NCI-H510A treated with DMSO at 0.1 percent for 48 hours (cell line): ENCODE data around the gene SEL1L.
"Not testable (repeated sequence)": the region's sequence is repeated elsewhere in the genome, so short reads cannot be mapped to it uniquely, and the experiment has no call there.

Source experiments
- DNase-seq: peaks from one replicate; lab custom pipeline; 2025; lab: John Stamatoyannopoulos, UW

The SEL1L gene

DNA sequence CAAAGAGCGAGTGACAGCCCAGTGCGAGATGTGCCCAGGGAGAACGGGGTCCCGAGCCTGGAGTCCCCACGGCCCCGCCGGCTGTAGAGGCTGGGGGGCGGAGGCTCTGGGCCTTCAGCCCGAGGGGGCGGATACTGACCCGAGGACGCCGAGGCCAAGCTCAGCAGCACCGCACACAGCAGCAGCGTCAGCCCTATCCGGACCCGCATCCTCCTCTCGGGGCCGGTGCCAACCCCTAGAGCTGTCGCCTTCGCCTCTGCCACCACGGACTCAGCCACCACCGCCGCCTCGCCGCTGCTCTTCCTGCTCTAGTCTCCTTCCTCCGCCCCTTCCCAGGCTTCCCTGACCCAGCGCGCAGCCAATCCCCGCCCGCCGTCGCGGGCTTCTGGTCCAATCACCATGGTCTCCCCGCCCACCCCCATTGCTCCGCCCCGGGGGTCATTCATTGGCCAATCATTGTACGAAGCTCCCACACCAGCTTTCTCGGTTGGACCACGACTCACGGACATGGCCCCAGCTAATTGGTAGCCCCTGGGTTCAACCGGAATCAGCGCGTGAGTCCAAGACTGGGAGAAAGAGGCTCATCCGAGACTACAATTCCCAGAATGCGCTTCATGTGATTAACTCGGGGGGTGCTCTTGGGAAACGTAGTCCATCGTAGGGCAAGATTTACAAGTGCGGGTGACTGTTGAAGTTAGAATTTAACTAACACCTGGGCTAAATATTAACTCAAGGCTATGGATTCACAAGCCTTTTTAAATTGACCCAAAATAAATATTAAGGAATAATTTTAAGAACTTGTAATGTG, at the start of gene SEL1L:
Gene SEL1L (minus strand): TSS at position 318 of the 808 bp plus-strand sequence. CDS start 109 bp downstream, at position 209.
- DNase-seq, result peak; percentile 98

DNA sequence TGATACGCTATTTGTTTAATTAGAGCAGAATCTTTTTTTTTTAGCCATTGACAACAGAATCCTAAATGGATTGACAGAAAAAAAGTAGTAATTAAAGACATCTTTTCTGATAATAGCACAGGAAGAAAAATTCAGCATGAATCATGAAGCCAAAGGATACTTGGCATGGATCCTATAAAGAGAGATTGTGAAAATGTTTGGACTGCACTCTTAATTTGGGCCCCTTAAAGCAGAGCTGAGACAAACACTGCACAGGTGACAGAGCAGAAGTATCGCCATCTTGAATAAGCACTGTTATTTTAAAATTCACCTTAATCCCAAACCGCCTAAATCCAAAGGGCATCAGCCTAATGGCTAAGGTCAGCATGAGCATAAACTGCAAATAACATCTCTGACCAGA, 48.8 kb upstream of the SEL1L start:
- DNase-seq, result no peak

DNA sequence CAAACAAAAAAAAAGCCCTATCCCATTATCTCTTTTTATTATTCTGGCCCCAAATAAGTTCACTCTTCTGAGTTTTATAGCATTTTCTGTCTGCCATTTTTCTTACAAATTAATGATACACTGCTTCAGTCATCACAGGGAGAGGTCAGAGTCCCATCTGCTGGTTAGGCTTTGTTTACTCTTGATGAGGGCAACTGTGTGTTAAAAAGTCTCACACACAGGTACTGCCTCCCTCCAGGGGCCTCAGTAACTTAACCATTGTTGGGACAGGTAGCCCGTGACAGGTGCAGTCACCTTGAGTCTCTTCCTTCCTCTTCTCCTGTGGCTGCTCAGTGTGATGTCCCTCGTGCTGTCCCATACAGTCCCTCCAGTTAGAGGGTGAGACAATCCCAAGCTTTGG, 45.5 kb upstream of the SEL1L start:
- DNase-seq, result no peak

DNA sequence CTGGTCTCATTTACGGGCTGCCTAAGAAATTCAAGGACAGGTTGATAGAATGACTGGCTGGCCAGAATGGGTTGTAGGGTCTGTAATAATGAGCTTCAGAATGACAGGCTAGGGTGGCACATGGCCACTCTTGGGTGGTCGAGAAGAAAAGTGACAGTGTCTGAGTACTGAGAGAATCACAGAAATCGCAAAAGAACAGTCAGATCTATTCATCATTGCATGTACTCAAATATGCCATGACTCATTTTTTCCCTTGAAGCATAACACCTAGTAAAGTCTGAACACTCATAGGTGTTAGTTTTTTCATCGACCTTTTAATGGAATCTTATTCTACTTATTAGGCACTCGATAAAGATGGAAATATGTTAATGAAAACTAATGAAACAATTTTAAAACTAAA, 37.8 kb upstream of the SEL1L start:
- no peak for DNase-seq

DNA sequence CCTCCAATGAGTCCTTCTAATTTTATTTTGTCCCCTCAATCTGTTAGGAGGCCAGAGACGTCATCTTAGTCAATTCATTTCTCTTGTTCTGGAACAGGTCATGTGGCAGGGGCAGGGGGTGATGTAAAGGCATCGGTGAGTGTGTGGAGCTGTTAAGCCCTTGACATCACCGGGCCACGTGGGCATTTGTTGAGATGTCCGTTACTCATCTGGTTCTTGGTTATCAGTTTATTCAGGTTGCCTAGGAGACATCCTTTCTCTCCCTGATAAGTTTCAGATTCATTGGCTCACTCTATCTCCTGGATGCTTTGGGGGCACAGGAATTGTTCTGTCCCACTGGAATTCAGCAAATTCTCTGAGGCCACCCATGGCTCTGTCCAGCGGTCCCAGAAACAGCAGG, 33.6 kb upstream of the SEL1L start:
- DNase-seq, result no peak

DNA sequence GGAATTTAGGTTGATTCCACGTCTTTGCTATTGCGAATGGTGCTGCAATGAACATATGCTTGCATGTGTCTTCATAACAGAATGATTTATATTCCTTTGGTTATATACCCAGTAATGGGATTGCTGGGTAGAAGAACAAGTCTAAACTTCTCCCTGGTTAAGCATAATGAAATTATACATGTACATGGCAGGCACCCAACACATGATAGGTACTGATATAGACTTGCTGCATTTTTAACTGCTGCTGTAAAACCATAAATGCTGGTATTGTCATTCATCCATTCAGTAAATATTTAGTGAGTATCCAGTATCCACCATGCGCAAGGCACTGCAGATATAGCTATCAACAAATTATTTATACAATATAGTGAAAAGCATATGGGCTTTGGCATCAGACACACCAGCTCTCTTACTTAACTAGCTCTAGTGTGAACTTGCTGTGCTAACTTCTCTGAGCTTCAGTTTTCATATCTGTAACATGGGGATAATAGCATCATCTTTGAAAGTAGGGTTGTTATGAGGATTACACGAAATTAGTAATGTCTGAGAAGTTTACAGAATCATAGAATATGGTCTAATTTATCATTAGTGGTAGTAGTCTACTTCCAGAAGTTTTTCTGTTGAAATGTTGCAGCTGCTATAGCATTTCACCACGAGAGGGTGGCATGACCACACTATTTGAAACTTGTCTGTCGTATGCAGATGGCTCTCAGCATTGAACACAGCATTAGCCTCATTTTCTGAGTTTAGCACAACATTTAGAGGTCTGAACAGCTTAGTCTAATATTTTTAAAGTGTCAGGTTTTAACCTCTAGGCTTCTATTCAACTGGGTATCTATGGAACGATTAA, 32.0 kb upstream of the SEL1L start:
- peak; percentile 37 for DNase-seq

DNA sequence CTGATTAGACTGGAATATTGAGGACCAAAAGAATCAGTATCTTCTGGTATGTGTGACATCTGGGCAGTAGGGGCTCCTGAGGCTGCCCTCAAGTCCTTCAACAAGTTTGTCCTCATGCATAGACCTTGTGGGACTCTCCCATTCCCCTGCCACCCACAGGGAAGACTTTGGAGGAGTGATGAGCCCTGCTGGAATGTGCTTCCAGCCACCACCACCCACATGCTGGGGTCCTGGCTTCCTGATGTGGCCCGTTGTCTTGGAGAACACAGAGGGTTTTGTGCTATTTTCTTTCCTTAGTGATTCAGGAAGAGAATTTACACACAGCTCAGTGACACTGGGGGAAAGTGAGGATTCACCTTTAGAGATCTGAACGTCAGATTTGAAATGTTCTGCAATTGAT, 29.2 kb upstream of the SEL1L start:
- DNase-seq, result no peak

DNA sequence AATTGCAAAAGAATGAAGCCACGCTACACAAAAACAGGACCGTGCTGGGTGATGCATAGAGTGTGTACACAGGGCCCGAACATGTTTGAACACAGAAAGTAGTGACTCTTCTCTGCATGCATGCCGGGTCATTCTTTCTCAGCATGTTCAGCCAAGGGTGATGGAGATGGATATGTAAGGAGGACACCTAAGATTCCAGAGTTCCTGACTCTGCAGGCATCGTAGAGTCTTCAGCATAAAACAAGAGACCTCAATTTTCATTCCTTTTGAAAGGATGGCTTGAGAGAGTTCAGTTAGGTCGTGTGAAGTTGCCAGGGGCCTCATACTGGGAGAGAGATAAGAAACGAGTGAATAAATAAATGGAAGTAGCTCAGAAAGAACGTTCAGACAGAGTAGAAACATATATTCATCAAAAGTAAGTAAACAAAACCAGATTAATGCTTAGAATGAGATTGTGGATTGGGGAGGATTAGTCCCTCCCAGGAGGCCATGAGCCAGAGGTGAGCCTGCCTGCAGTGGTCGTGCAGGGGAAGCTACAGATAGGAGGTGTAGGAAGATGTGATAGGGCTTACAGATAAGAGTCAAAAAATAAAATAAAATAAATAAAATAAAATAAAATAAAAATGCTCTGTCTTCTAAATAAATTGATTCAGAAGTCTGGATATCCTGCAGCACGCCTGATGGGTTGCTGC, 27.6 kb upstream of the SEL1L start:
- DNase-seq, result no peak

DNA sequence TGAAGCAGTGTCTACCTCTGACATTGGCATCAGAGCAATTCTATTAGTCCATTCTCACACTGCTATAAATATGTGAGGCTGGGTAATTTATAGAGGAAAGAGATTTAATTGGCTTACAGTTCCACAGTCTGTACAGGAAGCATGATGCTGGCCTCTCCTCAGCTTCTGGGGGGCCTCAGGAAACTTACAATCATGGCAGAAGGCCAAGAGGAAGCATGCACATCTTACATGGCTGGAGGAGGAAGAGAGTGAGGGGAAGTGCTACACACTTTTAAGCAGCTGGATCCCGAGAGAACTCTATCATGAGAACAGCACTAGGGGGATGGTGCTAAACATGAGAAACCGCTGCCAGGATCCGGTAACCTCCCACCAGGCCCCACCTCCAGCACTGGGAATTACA, 25.7 kb upstream of the SEL1L start:
- DNase-seq, result no peak

DNA sequence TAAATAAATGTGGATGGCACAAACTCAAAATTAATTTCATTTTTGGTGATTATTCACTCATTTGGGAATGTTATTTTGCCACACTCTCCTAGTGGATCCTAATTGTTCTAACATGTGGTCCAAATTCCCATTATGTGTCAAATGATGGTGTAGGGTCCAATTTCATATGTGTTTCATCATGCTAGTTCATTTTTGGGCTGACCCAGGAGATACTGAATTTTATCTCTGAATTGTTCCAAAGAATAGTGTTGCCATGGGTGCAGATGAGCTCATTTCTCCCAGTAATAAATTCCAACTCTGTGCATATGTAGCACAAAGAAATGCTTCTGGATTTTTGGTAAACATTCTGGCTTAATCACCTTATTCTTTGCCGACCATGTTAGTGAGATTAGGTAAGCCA, 23.5 kb upstream of the SEL1L start:
- DNase-seq, result no peak

DNA sequence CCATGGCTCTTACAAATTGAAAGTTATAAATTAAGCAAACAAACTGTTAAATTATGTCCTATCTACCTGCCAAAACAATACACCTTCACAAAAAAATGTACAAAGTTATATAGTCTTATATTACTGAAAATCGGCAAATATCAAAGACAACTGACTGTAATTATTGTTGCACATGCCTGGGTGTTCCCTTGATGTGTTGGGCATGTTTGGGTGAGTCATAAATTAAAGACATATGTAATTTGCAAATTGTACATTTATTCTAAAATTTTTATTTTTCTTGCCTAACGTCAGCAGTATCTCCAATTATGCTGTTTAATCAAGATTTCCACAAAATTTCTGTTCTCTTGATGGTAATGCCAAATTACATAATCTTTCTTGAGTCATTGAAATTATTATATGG, 22.0 kb upstream of the SEL1L start:
- no peak for DNase-seq

DNA sequence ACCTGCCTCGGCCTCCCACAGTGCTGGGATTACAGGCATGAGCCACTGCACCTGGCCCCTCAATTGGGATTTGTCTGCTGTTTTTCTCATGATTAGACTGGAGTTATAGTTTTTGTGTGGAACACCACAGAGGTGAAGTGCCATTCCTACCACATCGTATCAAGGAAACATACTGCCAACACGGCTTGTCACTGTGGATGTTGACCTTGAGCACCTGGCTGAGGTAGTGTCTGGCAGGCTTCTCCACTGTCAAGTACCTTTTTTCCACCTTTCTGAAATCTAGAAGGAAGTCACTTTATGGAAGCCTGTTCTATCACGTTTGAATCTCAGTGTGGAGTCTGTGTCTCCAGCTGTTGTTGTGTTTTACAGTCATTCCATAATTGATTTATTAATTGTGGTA, 21.4 kb upstream of the SEL1L start:
- no peak for DNase-seq

DNA sequence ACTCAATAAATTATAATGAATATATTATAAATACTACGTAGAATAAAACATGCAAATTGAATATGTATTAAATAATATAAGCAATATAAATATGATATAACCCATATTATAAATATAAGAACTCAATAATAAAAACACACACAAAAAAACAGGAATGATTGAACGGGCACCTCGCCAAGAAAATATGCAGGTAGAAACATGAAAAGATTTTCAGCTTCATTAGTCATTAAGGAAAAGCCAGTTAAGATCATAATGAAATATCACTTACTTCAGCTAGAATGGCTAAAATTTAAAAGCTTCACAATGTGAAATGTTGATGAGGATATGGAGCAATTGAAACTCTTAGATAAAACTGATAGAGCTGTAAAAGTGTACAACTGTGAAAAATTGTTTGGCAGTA, 17.8 kb upstream of the SEL1L start:
- DNase-seq, result no peak

DNA sequence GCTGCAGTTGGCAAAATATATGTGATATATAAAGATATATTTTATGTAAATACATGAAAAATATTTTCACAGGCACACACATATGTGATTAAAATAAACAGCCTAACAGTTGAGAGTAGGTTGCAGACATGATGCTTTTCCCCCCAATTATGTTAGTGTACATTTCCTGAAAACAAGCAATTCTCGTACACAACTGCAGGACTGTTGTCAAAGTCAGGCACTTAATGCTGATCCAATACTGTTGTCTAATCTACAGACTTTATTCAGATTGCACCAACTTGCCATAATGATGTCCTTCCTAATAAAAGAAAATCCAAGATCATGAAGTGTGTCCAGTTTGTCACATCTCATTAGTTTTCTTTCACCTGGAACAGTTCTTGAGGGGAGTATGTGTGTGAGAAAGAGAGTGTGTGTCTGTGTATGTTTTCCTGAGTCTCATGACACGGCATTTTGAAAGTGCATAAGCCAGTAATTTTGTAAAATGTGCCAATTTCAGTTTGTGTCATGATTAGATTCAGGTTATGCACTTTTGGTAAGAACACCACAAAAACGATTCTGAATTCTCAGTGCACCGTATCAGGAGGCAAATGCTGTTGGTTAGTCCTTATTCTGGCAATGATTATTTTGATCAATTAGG, 16.5 kb upstream of the SEL1L start:
- DNase-seq, result no peak

DNA sequence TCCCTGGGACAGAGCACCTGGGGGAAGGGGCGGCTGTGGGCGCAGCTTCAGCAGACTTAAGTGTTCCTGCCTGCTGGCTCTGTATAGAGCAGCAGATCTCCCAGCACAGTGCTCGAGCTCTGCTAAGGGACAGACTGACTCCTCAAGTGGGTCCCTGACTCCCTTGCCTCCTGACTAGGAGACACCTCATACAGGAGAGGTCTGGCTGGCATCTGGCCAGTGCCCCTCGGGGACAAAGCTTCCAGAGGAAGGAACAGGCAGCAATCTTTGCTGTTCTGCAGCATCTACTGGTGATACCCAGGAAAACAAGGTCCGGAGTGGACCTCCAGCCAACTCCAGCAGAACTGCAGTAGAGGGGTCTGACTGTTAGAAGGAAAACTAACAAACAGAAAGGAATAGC, 7.6 kb upstream of the SEL1L start:
- not testable (repeated sequence) for DNase-seq

DNA sequence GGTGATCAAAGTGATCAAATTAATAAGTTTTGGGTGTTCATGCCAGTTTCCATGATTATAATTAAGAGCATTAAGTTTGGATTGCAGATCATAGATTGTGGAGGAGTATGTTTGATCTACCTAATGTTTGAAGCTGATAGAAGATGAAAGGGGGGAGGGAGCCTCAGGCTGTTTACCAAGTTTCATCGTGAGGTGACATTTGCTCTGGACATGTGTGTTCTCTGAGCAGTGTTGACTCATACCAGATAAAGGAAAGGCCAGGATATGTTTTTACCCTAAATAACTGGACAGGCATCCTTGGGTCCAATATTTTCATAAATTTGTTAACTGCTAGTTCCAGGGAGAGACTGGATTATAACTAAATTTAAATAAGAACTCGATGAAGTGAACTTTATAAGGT, 3.5 kb upstream of the SEL1L start:
- no peak for DNase-seq

DNA sequence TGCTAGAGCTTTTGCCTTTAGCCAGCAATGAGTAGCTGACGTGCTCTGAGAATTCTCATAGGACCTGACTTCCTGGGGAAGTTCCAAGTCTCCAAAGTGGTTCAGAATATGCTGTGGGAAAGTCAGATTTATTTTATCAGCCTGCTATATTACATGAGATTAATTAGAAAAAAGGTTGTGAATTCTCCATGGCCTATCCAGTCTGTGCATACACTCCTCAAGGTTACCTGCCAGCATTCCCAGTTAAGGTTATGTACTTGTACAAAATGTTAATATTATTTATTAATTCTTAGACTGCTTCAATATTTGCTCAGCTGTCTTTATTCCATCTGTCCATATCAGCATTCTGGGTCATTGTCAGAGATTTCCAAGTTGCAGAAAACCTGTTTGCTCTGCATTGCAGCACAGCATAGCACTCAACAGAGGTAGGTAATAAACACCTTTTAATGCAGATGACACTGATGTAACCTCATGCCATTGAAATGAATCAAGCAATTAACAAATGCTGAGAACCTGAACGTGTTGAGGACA, 2.7 kb upstream of the SEL1L start:
- DNase-seq, result no peak

DNA sequence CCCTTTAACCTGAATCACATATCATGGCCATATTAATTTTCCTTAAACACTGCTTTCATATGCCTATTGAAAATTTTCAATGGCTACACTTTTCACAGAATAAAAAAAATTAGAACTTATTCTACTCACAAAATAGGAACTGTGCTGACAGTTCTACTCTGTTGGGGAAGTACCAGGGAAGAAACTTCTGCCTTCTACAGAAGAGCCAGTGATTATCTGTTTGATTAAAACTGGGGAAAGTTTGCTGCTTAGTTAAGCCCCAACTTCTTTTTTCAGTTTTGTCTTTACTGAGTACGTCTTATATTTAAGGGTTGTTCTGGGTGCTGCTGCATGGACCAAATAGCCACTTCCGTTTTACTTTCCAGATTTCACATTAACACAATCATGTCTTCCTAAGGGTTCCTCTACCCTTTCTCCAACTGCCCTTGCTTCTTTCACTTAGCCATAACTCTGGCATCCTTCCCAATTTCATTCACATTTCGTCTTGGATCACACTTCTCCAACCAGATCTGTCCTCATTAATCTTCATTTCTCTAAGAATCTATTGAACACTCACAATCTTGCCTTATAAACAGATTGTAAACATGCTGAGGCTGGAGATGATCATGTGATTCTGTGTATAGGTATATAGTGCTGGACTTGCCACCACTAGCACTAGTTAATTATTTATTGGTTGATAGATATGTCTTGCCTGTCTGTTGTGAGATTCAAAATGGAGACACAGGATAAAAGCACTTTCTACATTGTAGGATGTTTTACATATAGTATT, 1.9 kb upstream of the SEL1L start:
- DNase-seq, result no peak

DNA sequence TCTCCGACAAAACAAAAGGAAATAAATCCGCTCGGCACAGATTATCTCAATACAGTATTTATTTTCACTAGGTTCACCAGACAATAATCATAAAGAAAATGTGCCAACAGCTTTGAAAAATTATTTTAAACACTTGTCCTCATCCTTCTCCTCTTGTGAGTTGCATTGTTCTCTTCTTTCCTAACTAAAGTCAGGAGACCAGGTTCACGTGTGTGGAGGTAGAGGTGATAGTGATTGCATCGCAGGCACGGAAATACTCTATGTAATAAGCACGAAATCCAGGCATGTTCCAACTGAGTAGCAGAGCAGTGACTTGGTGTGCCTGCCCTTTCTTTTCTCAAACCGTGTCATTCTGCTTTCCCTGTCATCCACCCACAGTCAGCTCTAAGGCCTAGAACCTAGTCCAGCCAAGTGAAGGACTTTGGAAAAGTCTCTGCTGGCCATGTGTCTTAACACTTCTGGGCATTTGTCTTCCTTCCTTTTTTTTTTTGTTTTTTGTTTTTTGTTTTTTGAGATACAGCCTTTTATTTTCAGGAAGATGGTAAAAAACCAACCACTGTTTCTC, 939 bp upstream of the SEL1L start:
- no peak for DNase-seq

DNA sequence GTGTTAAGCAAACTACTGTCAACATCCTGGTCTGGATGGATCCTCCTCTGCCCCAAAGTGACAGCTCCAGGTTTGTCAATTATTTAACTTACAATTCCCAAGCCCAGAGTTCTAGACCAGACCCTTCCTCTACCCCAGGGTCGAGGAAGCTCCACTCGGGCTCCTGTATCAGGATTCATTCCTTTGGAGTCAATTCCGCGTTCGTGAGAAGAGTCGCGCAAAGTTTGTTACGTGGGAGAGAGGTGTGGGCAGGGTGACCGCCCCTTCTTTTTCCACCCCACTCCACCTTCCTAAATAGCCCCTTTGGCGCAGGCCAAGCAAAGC, 479 bp downstream of the SEL1L start:
- no peak for DNase-seq

DNA sequence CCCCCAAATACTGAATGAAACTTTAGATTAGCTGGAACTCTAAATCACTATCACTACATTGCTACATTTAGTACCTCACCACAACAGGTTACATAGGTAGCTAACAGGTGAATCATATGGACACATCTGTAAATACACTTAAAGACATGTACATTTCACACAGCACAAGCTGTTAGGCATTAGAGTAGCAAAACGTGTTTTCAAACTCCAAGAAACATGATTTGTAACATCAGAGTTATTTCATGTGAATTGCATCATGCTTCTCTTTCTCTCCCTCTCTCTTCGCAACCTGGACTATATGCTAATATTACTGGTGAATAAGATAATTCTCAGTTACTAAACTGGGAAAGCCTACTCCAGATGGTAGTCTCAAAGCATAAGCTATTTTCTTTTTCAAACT, 4.3 kb downstream of the SEL1L start:
- DNase-seq, result no peak
